NCI-H524 treated with DMSO at 0.1 percent for 48 hours (cell line): Measurements from ENCODE around the gene CASKIN1.

Experiments
- DNase-seq: peaks from one replicate; lab custom pipeline; 2025; lab: John Stamatoyannopoulos, UW

Gene CASKIN1

GRCh38 chr16:2194852-2195321 is 1.5 kb downstream of the CASKIN1 start:
- DNase-seq: no peak

- no peak for DNase-seq
Measured at GRCh38 chr16:2194166-2194834, 2.1 kb downstream of the CASKIN1 start.

- no peak for DNase-seq
Measured at GRCh38 chr16:2191446-2191706, 5.0 kb downstream of the CASKIN1 start.

GRCh38 chr16:2190659-2191445 is 5.6 kb downstream of the CASKIN1 start:
- DNase-seq: no peak

- DNase-seq: no peak
Measured at GRCh38 chr16:2190002-2190658, 6.3 kb downstream of the CASKIN1 start.

GRCh38 chr16:2189252-2189893 is 7.0 kb downstream of the CASKIN1 start:
- no peak for DNase-seq

GRCh38 chr16:2188395-2188794 is 8.0 kb downstream of the CASKIN1 start:
- DNase-seq: no peak

GRCh38 chr16:2187212-2187611 is 9.2 kb downstream of the CASKIN1 start:
- no peak for DNase-seq

GRCh38 chr16:2186505-2186904 is 9.9 kb downstream of the CASKIN1 start:
- DNase-seq: no peak

- DNase-seq: no peak
Measured at GRCh38 chr16:2186064-2186463, 10.3 kb downstream of the CASKIN1 start.

GRCh38 chr16:2184962-2185361 is 11.4 kb downstream of the CASKIN1 start:
- DNase-seq: no peak

- no peak for DNase-seq
Measured at GRCh38 chr16:2184346-2184745, 12.1 kb downstream of the CASKIN1 start.

- no peak for DNase-seq
Measured at GRCh38 chr16:2183671-2184070, 12.7 kb downstream of the CASKIN1 start.

- DNase-seq: no peak
Measured at GRCh38 chr16:2181952-2182351, 14.5 kb downstream of the CASKIN1 start.

GRCh38 chr16:2180962-2181923 is 15.2 kb downstream of the CASKIN1 start:
- no peak for DNase-seq

- DNase-seq: no peak
Measured at GRCh38 chr16:2180461-2180860, 15.9 kb downstream of the CASKIN1 start.

- no peak for DNase-seq
Measured at GRCh38 chr16:2179576-2179975, 16.8 kb downstream of the CASKIN1 start.

GRCh38 chr16:2179107-2179501 is 17.3 kb downstream of the CASKIN1 start:
- no peak for DNase-seq

GRCh38 chr16:2178321-2179106 is 17.9 kb downstream of the CASKIN1 start:
- no peak for DNase-seq

- DNase-seq: no peak
Measured at GRCh38 chr16:2177561-2177960, 18.8 kb downstream of the CASKIN1 start.

GRCh38 chr16:2177101-2177500 is 19.3 kb downstream of the CASKIN1 start:
- DNase-seq: no peak
